ENCODE results near the gene CHPT1.
"Not testable (repeated sequence)": the region's sequence is repeated elsewhere in the genome, so short reads cannot be mapped to it uniquely, and the experiment has no call there.

The CHPT1 gene

DNA sequence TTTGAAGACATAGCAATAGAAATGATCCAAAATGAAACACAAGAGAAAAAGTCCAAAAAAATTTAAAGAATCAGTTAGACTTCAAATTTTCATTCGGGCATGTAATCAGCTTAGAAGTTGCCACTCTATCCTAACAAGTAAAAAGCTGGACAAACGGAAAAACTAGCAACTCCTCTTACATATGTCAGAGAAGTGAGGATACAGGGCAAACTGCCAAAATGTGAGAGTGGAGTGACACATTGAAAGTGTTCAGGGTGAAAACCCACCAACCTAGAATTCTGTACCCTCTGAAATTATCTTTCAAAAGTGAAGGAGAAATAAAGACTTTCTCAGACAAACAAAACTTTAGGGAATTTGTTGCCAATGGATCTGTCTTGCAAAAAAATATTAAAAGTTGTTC is 42.0 kb upstream of the CHPT1 start:
- TF ChIP-seq CTCF (IDR thresholded peaks at IDR 0.05; ENCODE audit: insufficient read depth, missing control alignments), result no peak
- no peak for FAIRE-seq
- no peak for DNase-seq (ENCODE audit: insufficient read length, low spot score)

DNA sequence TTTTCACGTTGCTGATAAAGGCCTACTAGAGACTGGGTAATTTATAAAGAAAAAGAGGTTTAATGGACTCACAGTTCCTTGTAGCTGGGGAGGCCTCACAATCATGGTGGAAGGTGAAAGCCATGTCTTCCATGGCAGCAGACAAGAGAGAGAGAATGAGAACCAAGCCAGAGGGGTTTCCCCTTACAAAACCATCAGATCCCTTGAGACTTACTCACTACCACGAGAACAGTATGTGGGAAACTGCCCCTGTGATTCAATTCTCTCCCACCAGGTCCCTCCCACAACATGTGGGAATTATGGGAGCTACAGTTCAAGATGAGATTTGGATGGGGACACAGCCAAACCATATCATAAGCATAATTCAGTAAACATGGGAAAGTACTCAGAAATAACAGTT is 36.8 kb upstream of the CHPT1 start:
- FAIRE-seq, result not testable (repeated sequence)

DNA sequence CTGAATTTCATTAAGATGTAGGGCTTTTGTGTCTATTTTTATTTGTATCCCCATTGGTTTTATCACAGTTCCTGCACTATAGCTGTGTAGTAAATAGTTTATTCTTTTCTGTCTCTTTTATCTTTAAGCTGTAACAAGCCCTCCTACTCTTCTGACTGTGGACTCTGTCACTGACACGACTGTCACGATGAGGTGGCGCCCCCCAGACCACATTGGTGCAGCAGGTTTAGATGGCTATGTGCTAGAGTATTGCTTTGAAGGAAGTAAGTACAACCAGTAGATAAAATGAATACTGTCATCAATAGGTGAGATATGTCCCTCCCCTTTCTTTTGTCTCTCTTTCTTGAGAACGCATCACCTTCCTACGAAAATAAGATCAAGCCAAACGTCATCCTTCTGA is 34.1 kb upstream of the CHPT1 start:
- DNase-seq (ENCODE audit: insufficient read length, low spot score), result no peak
- no peak for FAIRE-seq
- no peak for TF ChIP-seq CTCF (IDR thresholded peaks at IDR 0.05; ENCODE audit: insufficient read depth, missing control alignments)

More for the DNA sequence above, 36.8 kb upstream of the CHPT1 start:
- DNase-seq (ENCODE audit: insufficient read length, low spot score), result not testable (repeated sequence)

GRCh38 chr12:101664992-101665391 is 32.4 kb upstream of the CHPT1 start:
- TF ChIP-seq CTCF (IDR thresholded peaks at IDR 0.05; ENCODE audit: insufficient read depth, missing control alignments), result no peak
- FAIRE-seq, result no peak
- no peak for DNase-seq (ENCODE audit: insufficient read length, low spot score)

DNA sequence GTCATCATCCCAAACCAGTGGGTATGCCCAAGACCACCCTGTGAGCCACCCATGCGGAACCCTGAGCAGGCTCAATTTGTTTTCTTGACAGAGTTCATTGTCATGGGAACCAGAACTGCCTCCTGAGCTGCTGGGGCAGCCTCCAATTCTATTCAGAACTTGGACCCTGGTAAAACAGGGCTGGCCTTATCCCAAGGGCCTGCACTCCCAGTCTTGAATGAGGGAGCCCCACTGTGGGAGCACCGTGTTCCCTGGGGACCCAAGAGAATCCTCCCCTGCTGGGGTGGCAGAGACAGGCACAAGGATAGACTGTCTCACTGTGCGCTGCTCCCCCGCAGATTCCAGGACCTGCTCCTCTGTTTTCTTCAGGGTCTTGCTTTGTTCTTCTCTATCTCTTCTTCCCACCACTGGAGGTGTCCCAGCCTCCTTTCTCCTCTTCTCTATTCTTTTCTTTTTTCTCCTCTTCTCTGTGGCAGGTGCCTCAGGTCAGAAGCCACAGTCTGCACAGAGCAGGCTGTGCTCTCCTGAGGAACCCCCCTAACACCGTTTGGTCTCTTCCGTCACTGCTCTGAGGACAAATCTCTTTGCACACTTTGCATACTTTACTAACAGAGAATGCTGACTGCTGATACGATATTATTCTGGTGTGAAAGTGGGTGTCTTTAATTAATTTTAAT is 31.2 kb upstream of the CHPT1 start:
- TF ChIP-seq CTCF (IDR thresholded peaks at IDR 0.05; ENCODE audit: insufficient read depth, missing control alignments), result no peak
- no peak for DNase-seq (ENCODE audit: insufficient read length, low spot score)
- FAIRE-seq, result no peak

- no peak for TF ChIP-seq CTCF (IDR thresholded peaks at IDR 0.05; ENCODE audit: insufficient read depth, missing control alignments)
- FAIRE-seq, result no peak
Measured at GRCh38 chr12:101667591-101667990, 29.8 kb upstream of the CHPT1 start.

GRCh38 chr12:101670007-101670671 is 27.3 kb upstream of the CHPT1 start:
- FAIRE-seq (no peak), DNase-seq (ENCODE audit: insufficient read length, low spot score) (no peak)

More at GRCh38 chr12:101667591-101667990, 29.8 kb upstream of the CHPT1 start:
- DNase-seq (ENCODE audit: insufficient read length, low spot score), result no peak

More at GRCh38 chr12:101670007-101670671, 27.3 kb upstream of the CHPT1 start:
- peak; percentile 38 for TF ChIP-seq CTCF (IDR thresholded peaks at IDR 0.05; ENCODE audit: insufficient read depth, missing control alignments)

Data from D721Med (cell line).